DND-41 (cell line): ENCODE results near the gene RPL10.

Experiments
- ATAC-seq: fragments of 200-7000 bp; cut with Tn5 transposase; 3 replicates; pipeline ENCODE4 v1.9.1; 2021; ENCODE audit warnings: low read depth; ENCODE audit not compliant: insufficient read depth
- DNase-seq: peaks from one replicate; pipeline ENCODE4 v3.0.0-alpha.2; 2020
- H2AFZ ChIP-seq: 2 replicates; pipeline ENCODE4 v1.6.0; 2012; ENCODE audit warnings: low read depth, low read length
- H3K27ac ChIP-seq: 2 replicates; pipeline ENCODE4 v1.5.1; 2012; ENCODE audit warnings: low read length, inconsistent platforms
- H3K27me3 ChIP-seq: fragments of 200-600 bp; sonication (generic); 2 replicates; pipeline ENCODE4 v1.6.0; 2012; ENCODE audit warnings: low read length, mild to moderate bottlenecking, inconsistent platforms; ENCODE audit not compliant: insufficient read depth, poor library complexity
- H3K36me3 ChIP-seq: 2 replicates; pipeline ENCODE4 v1.5.1; 2012; ENCODE audit warnings: low read length, inconsistent platforms; ENCODE audit not compliant: insufficient read depth
- H3K4me1 ChIP-seq: 2 replicates; pipeline ENCODE4 v1.5.1; 2012; ENCODE audit warnings: mild to moderate bottlenecking, low read length; ENCODE audit not compliant: insufficient read depth
- H3K4me2 ChIP-seq: 2 replicates; pipeline ENCODE4 v1.6.0; 2012; ENCODE audit warnings: mild to moderate bottlenecking, moderate library complexity, low read length, inconsistent platforms; ENCODE audit not compliant: insufficient read depth
- H3K4me3 ChIP-seq, 2 experiments: fragments of 200-600 bp in 1 of 2; shearing (Covaris generic) in 1 of 2; 2 replicates each; pipeline ENCODE4 v1.5.1; 2012 to 2016; ENCODE audit warnings: inconsistent platforms in 2 of 2, low read length in 2 of 2, mild to moderate bottlenecking in 2 of 2, low read depth in 1 of 2, moderate library complexity in 1 of 2
- H3K79me2 ChIP-seq: 2 replicates; pipeline ENCODE4 v1.6.0; 2012; ENCODE audit warnings: low read length, inconsistent platforms; ENCODE audit not compliant: insufficient read depth
- H3K9ac ChIP-seq: 2 replicates; pipeline ENCODE4 v1.6.0; 2012; ENCODE audit warnings: low read depth, mild to moderate bottlenecking, inconsistent platforms, low read length, moderate library complexity
- H3K9me3 ChIP-seq: 2 replicates; pipeline ENCODE4 v1.5.1; 2012; ENCODE audit warnings: low read length, moderate library complexity, mild to moderate bottlenecking, inconsistent platforms; ENCODE audit not compliant: insufficient read depth, severe bottlenecking
- H4K20me1 ChIP-seq: 2 replicates; pipeline ENCODE4 v1.6.0; 2012; ENCODE audit warnings: low read length; ENCODE audit not compliant: insufficient read depth
- EZH2 ChIP-seq: IDR thresholded peaks from 3 replicates; pipeline ENCODE4 v1.6.1; 2012; ENCODE audit warnings: borderline replicate concordance, low read depth, mild to moderate bottlenecking, moderate library complexity, low read length, inconsistent platforms; ENCODE audit not compliant: severe bottlenecking
- TF ChIP-seq, protein P1 (sequence below): IDR thresholded peaks from 2 replicates; pipeline ENCODE4 v1.5.1; 2012; ENCODE audit warnings: borderline replicate concordance, low read length, moderate library complexity, mild to moderate bottlenecking; ENCODE audit not compliant: poor library complexity, severe bottlenecking; ENCODE audit errors: extremely low read depth

Gene RPL10

DNA sequence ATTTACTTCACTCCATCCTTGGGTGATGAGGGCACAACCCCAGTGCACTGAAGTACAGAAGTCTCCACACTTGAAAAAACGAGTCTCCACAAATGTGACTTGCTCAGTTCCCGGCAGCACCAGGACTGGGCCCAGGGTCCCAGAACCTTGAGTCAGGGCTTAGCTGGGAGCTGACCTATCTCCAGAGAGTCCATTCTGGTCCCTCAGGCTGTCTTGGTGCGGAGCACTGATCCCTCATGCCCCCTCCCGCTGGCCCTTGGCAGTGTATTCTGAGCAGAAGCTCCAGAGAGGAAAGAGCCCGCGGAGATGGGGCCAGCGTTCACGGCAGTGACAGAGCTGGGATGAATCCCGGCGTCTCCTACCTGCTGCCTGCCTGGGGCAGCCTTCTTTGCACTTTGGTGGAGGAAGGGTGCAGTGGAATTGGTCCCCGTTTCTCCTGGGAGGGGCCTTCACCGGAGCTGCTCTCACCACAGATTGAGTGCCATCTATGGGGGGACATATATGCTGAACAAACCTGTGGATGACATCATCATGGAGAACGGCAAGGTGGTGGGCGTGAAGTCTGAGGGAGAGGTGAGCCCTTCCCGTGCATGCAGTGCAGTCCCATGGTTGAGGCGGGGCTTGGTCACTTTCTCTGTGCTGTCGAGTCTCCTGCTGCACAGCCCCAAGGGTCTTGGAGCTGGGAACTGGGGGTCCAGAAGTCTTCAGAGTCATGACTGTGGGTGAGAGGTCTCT lies 42.6 kb downstream of the RPL10 start:
- H3K27me3 ChIP-seq = no peaks in the 10 kb centered on the region
- H3K27ac ChIP-seq = no peak overlapping the region
- H3K36me3 ChIP-seq = peaks cover 46% of the 10 kb centered on the region
- H3K4me1 ChIP-seq = peaks cover 41% of the 10 kb centered on the region
- no peak for TF ChIP-seq EZH2
- TF ChIP-seq, protein P1, sequence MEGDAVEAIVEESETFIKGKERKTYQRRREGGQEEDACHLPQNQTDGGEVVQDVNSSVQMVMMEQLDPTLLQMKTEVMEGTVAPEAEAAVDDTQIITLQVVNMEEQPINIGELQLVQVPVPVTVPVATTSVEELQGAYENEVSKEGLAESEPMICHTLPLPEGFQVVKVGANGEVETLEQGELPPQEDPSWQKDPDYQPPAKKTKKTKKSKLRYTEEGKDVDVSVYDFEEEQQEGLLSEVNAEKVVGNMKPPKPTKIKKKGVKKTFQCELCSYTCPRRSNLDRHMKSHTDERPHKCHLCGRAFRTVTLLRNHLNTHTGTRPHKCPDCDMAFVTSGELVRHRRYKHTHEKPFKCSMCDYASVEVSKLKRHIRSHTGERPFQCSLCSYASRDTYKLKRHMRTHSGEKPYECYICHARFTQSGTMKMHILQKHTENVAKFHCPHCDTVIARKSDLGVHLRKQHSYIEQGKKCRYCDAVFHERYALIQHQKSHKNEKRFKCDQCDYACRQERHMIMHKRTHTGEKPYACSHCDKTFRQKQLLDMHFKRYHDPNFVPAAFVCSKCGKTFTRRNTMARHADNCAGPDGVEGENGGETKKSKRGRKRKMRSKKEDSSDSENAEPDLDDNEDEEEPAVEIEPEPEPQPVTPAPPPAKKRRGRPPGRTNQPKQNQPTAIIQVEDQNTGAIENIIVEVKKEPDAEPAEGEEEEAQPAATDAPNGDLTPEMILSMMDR = no peak
- no peak overlapping the region for H3K9ac ChIP-seq
- H3K4me2 ChIP-seq = no peak overlapping the region
- DNase-seq (no peak), ATAC-seq (no peak)
- peaks cover 31% of the 10 kb centered on the region for H4K20me1 ChIP-seq
- peaks cover 31% of the 10 kb centered on the region for H3K79me2 ChIP-seq
- no peak overlapping the region for H2AFZ ChIP-seq
- H3K9me3 ChIP-seq = no peaks in the 10 kb centered on the region
- no peak overlapping the region for H3K4me3 ChIP-seq

DNA sequence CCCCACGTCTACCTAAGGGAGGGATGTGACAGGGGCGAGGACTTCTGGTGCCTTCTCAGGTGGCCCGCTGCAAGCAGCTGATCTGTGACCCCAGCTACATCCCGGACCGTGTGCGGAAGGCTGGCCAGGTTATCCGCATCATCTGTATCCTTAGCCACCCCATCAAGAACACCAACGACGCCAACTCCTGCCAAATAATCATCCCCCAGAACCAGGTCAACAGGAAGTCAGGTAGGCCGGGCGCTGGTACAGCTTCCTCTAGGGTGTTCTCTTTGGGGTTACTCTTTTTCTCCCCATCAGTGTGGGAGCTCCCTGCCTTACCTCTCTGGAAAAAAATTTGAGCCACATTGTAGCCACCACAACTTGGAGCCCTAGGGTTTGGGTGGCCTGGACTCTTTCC lies 43.4 kb downstream of the RPL10 start:
- H2AFZ ChIP-seq = no peak overlapping the region
- H3K9me3 ChIP-seq = no peaks in the 10 kb centered on the region
- ATAC-seq (no peak), DNase-seq (no peak)
- no peak overlapping the region for H3K4me3 ChIP-seq
- H3K27me3 ChIP-seq = no peaks in the 10 kb centered on the region
- peaks cover 34% of the 10 kb centered on the region for H3K4me1 ChIP-seq
- H3K36me3 ChIP-seq = peaks cover 43% of the 10 kb centered on the region
- TF ChIP-seq EZH2 = no peak
- TF ChIP-seq, protein P1 = no peak
- no peak overlapping the region for H3K9ac ChIP-seq
- H3K27ac ChIP-seq = no peak overlapping the region
- no peak overlapping the region for H3K4me2 ChIP-seq
- peaks cover 31% of the 10 kb centered on the region for H3K79me2 ChIP-seq
- peaks cover 31% of the 10 kb centered on the region for H4K20me1 ChIP-seq

DNA sequence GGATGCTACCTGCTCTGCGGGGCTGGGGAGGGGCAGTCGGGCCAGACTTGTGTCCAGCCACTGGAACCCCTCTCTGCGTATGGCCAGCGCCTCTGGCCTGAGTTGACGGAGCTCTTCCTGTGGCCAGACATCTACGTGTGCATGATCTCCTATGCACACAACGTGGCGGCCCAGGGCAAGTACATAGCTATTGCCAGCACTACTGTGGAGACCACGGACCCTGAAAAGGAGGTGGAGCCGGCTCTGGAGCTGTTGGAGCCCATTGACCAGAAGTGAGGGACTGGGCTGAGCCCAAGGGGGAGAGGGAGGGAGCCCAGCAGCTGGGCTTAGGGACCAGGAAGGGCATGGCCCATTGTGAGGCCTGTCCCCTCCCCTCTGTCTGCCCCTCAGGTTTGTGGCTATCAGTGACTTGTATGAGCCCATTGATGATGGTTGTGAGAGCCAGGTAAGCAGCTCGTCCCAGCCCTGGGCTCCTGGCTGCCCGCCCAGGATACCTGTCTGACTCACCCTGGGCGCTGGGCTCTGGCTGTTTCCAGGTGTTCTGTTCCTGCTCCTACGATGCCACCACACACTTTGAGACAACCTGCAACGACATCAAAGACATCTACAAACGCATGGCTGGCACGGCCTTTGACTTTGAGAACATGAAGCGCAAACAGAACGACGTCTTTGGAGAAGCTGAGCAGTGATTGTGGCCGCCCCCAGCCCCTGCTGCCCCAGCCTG lies 44.0 kb downstream of the RPL10 start:
- H2AFZ ChIP-seq = no peak overlapping the region
- H3K4me1 ChIP-seq = peaks cover 34% of the 10 kb centered on the region
- H3K79me2 ChIP-seq = peaks cover 30% of the 10 kb centered on the region
- ATAC-seq (no peak), DNase-seq (no peak)
- no peaks in the 10 kb centered on the region for H3K27me3 ChIP-seq
- H3K4me2 ChIP-seq = no peak overlapping the region
- H3K9me3 ChIP-seq = no peaks in the 10 kb centered on the region
- no peak overlapping the region for H3K9ac ChIP-seq
- TF ChIP-seq, protein P1 = no peak
- no peak for TF ChIP-seq EZH2
- H3K36me3 ChIP-seq = peaks cover 43% of the 10 kb centered on the region
- H4K20me1 ChIP-seq = peaks cover 31% of the 10 kb centered on the region
- no peak overlapping the region for H3K4me3 ChIP-seq
- no peak overlapping the region for H3K27ac ChIP-seq
